ENCODE results near the gene RBM26.
"Not testable (repeated sequence)": the region's sequence is repeated elsewhere in the genome, so short reads cannot be mapped to it uniquely, and the experiment has no call there.

RBM26 gene

GRCh38 chr13:79386125-79386826 is 19.8 kb downstream of the RBM26 start:
- no peak for DNase-seq

- no peak for DNase-seq
Observed at GRCh38 chr13:79385694-79386093, 20.4 kb downstream of the RBM26 start.

- DNase-seq = no peak
Observed at GRCh38 chr13:79384022-79384610, 21.9 kb downstream of the RBM26 start.

GRCh38 chr13:79382545-79383275 is 23.3 kb downstream of the RBM26 start:
- DNase-seq = no peak

- no peak for DNase-seq
Observed at GRCh38 chr13:79380997-79381396, 25.1 kb downstream of the RBM26 start.

- DNase-seq = no peak
Observed at GRCh38 chr13:79379274-79379673, 26.8 kb downstream of the RBM26 start.

GRCh38 chr13:79376843-79377242 is 29.2 kb downstream of the RBM26 start:
- DNase-seq = no peak

- DNase-seq = no peak
Observed at GRCh38 chr13:79374578-79374977, 31.5 kb downstream of the RBM26 start.

GRCh38 chr13:79373916-79374315 is 32.1 kb downstream of the RBM26 start:
- no peak for DNase-seq

GRCh38 chr13:79369226-79369625 is 36.8 kb downstream of the RBM26 start:
- no peak for DNase-seq

- no peak for DNase-seq
Observed at GRCh38 chr13:79365981-79366380, 40.1 kb downstream of the RBM26 start.

GRCh38 chr13:79361299-79361698 is 44.8 kb downstream of the RBM26 start:
- DNase-seq = no peak

- no peak for DNase-seq
Observed at GRCh38 chr13:79360095-79360494, 46.0 kb downstream of the RBM26 start.

- DNase-seq = no peak
Observed at GRCh38 chr13:79359064-79359463, 47.0 kb downstream of the RBM26 start.

GRCh38 chr13:79354285-79354684 is 51.8 kb downstream of the RBM26 start:
- DNase-seq = no peak

GRCh38 chr13:79353693-79354092 is 52.4 kb downstream of the RBM26 start:
- no peak for DNase-seq

GRCh38 chr13:79352107-79352506 is 53.9 kb downstream of the RBM26 start:
- no peak for DNase-seq

GRCh38 chr13:79349608-79350007 is 56.4 kb downstream of the RBM26 start:
- DNase-seq = not testable (repeated sequence)

- no peak for DNase-seq
Observed at GRCh38 chr13:79349011-79349410, 57.0 kb downstream of the RBM26 start.

- no peak for DNase-seq
Observed at GRCh38 chr13:79346300-79346914, 59.6 kb downstream of the RBM26 start.

- DNase-seq = no peak
Observed at GRCh38 chr13:79341202-79341601, 64.9 kb downstream of the RBM26 start.

GRCh38 chr13:79340490-79340889 is 65.6 kb downstream of the RBM26 start:
- no peak for DNase-seq

GRCh38 chr13:79338343-79338742 is 67.7 kb downstream of the RBM26 start:
- DNase-seq = no peak

- DNase-seq = no peak
Observed at GRCh38 chr13:79336966-79337365, 69.1 kb downstream of the RBM26 start.

All from hippocampal formation (tissue), 2 donors.